Vagina (tissue), 2 donors: ENCODE data around the gene DPF3.

ENCODE experiments used
- CTCF ChIP-seq, 3 experiments: fragments of 450-650 bp in 2 of 3; fragments of 200-600 bp in 1 of 3; sonication (generic) in 1 of 3; IDR thresholded peaks; one replicate each; pipeline ENCODE4 v1.5.1; 2017 to 2019; ENCODE audit warnings: antibody characterized with exemption in 3 of 3, mild to moderate bottlenecking in 2 of 3, moderate library complexity in 2 of 3
- POLR2A ChIP-seq, 2 donors: fragments of 450-650 bp; IDR thresholded peaks; one replicate each; pipeline ENCODE4 v1.6.1; 2017; ENCODE audit warnings: antibody characterized with exemption in 2 of 2, mild to moderate bottlenecking in 2 of 2, moderate library complexity in 2 of 2
- POLR2AphosphoS5 ChIP-seq, 2 donors: sonication (generic); formaldehyde crosslinking; IDR thresholded peaks; one replicate each; pipeline ENCODE4 v1.9.0; 2017; ENCODE audit warnings: antibody characterized with exemption in 2 of 2, mild to moderate bottlenecking in 2 of 2, low read depth in 1 of 2; ENCODE audit not compliant: insufficient read depth in 1 of 2

GRCh38 chr14:72678356-72678755 lies 215.5 kb downstream of the DPF3 start:
- TF ChIP-seq CTCF (IDR thresholded peaks at IDR 0.05), result no peak
- TF ChIP-seq POLR2A (IDR thresholded peaks at IDR 0.05), result no peak
- no peak for TF ChIP-seq POLR2AphosphoS5 (IDR thresholded peaks at IDR 0.05; ENCODE audit: insufficient read depth in 1 of 2, low read depth in 1 of 2)
